H54 (cell line): ENCODE data around the gene KLHL6.
A peak's percentile ranks its signal among the peaks of the same experiment; 100 is the strongest.

Source experiments
- DNase-seq: peaks from one replicate; pipeline ENCODE4 v3.0.0; 2011; ENCODE audit warnings: low spot score, mixed read lengths; ENCODE audit not compliant: insufficient read length
- FAIRE-seq: peaks from 3 replicates; lab custom pipeline; 2011; peaks lifted over from hg19 to GRCh38; lab: Jason Lieb, UNC
- POLR2A ChIP-seq: IDR thresholded peaks from 2 replicates; pipeline ENCODE4 v1.6.1; 2011; ENCODE audit warnings: low read depth, mild to moderate bottlenecking, low read length

Gene KLHL6

GRCh38 chr3:183551930-183552329 lies 3.6 kb downstream of the KLHL6 start:
- FAIRE-seq (no peak), DNase-seq (no peak)
- no peak for TF ChIP-seq POLR2A

GRCh38 chr3:183548262-183548769 lies 7.2 kb downstream of the KLHL6 start:
- peak; percentile 75 for DNase-seq
- FAIRE-seq = peak; percentile 89
- TF ChIP-seq POLR2A = no peak

GRCh38 chr3:183546625-183547024 lies 8.9 kb downstream of the KLHL6 start:
- FAIRE-seq = no peak
- DNase-seq = no peak
- no peak for TF ChIP-seq POLR2A

GRCh38 chr3:183545708-183546107 lies 9.8 kb downstream of the KLHL6 start:
- FAIRE-seq (no peak), DNase-seq (no peak)
- TF ChIP-seq POLR2A = no peak

GRCh38 chr3:183542355-183542754 lies 13.2 kb downstream of the KLHL6 start:
- no peak for DNase-seq
- FAIRE-seq = no peak
- no peak for TF ChIP-seq POLR2A

GRCh38 chr3:183541738-183542137 lies 13.8 kb downstream of the KLHL6 start:
- TF ChIP-seq POLR2A = no peak
- no peak for FAIRE-seq
- DNase-seq = no peak

GRCh38 chr3:183541235-183541655 lies 14.3 kb downstream of the KLHL6 start:
- FAIRE-seq = no peak
- no peak for DNase-seq
- no peak for TF ChIP-seq POLR2A

GRCh38 chr3:183540501-183541234 lies 14.8 kb downstream of the KLHL6 start:
- FAIRE-seq (no peak), DNase-seq (no peak)
- TF ChIP-seq POLR2A = no peak

GRCh38 chr3:183539811-183540210 lies 15.7 kb downstream of the KLHL6 start:
- DNase-seq = no peak
- no peak for FAIRE-seq
- no peak for TF ChIP-seq POLR2A

- no peak for DNase-seq
- no peak for FAIRE-seq
- TF ChIP-seq POLR2A = no peak
Measured at GRCh38 chr3:183538486-183538885, 17.0 kb downstream of the KLHL6 start.

- TF ChIP-seq POLR2A = no peak
- DNase-seq (peak; percentile 45), FAIRE-seq (no peak)
Measured at GRCh38 chr3:183537295-183537730, 18.2 kb downstream of the KLHL6 start.

- DNase-seq (no peak), FAIRE-seq (no peak)
- no peak for TF ChIP-seq POLR2A
Measured at GRCh38 chr3:183536238-183536880, 19.1 kb downstream of the KLHL6 start.

- FAIRE-seq (no peak), DNase-seq (no peak)
- no peak for TF ChIP-seq POLR2A
Measured at GRCh38 chr3:183534249-183534648, 21.3 kb downstream of the KLHL6 start.

- DNase-seq = no peak
- no peak for FAIRE-seq
- no peak for TF ChIP-seq POLR2A
Measured at GRCh38 chr3:183533412-183534132, 21.9 kb downstream of the KLHL6 start.
